HG03565 (cell line): ENCODE data around the gene PCP2.

Experiments
- ATAC-seq: cut with Tn5 transposase; IDR thresholded peaks from one replicate; pipeline ENCODE4 v1.9.1; 2021; ENCODE audit warnings: mild to moderate bottlenecking, moderate library complexity; ENCODE audit not compliant: unreplicated experiment

Gene PCP2

GRCh38 chr19:7640803-7641202, 7.3 kb upstream of the PCP2 start:
- no peak for ATAC-seq

GRCh38 chr19:7639863-7640348, 6.4 kb upstream of the PCP2 start:
- no peak for ATAC-seq

GRCh38 chr19:7638802-7639465, 5.4 kb upstream of the PCP2 start:
- no peak for ATAC-seq

GRCh38 chr19:7637374-7638256, 4.1 kb upstream of the PCP2 start:
- no peak for ATAC-seq

- peak; percentile 50 for ATAC-seq
Observed at GRCh38 chr19:7636691-7637373, 3.3 kb upstream of the PCP2 start, which contains the start of gene STXBP2. Gene STXBP2, plus strand, starts transcription at chr19:7637110. Its CDS starts 40 bp downstream, at chr19:7637150.

DNA sequence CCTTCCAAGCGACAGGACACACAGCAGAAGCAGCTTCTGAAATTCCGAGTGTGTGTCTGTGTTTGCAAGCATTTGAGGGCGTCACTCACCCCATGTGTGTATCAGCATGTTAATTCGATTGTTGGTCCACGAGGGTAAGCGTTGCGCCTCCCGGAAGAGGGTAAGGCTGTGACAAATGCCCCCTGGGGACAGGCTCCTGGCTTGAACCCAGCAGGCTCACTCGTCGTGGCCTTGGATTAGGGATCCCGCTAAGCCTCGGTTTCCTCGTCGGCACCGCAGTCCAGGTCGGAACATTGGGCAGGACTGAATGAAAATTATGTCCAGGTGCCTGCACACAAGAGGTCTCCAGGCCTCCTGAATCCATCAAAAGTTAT, 2.8 kb upstream of the PCP2 start:
- ATAC-seq: no peak

GRCh38 chr19:7635670-7636069, 2.2 kb upstream of the PCP2 start:
- ATAC-seq: no peak

GRCh38 chr19:7632340-7633203, 947 bp downstream of the PCP2 start:
- ATAC-seq: no peak

GRCh38 chr19:7631577-7631976, 1.9 kb downstream of the PCP2 start:
- no peak for ATAC-seq

- peak; percentile 90 for ATAC-seq
Observed at GRCh38 chr19:7629347-7630054, 4.0 kb downstream of the PCP2 start, which contains the start of the genes PET100 and XAB2. Gene PET100, plus strand, starts transcription at chr19:7629793. Its CDS starts 41 bp downstream, at chr19:7629834. Gene XAB2, minus strand, starts transcription at chr19:7629545. Its CDS starts 18 bp downstream, at chr19:7629527.

- ATAC-seq: no peak
Observed at GRCh38 chr19:7628589-7629311, 4.8 kb downstream of the PCP2 start.

GRCh38 chr19:7627166-7627565, 6.4 kb downstream of the PCP2 start:
- ATAC-seq: no peak

GRCh38 chr19:7625763-7626372, 7.7 kb downstream of the PCP2 start:
- ATAC-seq: no peak

DNA sequence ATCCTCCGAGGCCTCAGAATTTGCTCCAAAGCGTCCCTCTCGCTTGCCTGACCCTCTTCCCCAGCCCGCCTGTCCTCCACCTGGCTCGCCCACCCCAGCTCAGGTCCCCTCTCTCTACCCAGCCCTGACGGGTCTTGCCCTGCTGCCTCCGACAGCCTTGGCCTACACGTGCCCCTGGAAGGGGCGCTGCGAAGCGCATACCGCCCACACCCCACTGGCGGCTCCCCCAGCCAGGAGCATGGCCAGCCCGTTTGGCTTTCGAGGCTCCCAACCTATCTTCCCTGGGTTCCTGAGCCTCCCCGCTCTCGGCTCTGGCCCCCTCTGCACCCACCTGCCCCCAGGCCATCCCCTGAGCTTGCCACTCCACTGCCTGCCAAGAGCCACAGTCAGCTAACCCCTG, 8.7 kb downstream of the PCP2 start:
- ATAC-seq: no peak

DNA sequence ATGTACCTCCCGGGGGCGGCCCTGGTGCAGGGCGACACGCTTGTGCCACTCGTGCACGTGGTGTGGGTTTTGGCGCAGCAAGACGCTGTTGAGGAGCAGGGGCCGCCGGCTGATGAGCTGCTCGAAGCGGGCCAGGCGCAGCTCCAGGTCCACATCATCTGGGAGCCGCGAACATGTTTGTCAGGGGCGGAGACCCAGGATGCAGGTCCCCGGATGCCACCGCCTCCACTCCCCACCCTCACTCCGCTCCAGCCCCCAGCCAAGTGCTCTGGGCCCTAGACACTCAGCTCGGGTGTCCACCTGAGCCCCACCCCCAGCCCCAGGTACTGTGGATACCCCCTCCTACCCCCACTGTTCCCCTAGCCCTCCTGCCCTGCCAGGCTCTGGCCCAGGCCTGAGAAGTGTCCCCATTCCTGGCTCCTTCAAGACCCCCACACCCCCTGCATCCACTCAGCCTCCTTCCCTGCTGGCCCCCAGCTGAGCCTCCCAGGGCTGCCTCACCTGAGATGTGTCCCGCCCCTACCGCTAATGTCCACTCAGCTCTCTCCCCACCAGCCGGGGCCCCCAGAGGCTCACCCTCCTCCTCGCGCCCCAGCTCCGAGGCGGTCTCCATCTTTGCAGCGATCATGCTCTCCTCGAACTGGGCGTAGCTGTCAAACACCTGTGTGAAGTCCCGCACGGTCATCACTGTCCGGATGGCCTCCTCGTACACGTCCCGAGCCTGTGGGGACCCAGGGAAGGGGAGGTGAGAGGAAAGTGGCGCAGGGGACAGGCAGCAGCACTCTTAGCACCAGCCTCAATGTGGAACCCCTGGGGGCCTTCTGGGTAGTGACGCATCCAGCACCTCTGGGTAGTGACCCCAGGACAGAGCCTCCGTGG, 9.6 kb downstream of the PCP2 start:
- no peak for ATAC-seq

GRCh38 chr19:7622933-7623685, 10.4 kb downstream of the PCP2 start:
- ATAC-seq: no peak
